Stimulated activated CD8-positive, alpha-beta memory T cell treated with anti-CD3 and anti-CD28 coated beads, Interleukin-7, amount 100 ng/mL, for 1 hour (primary cell): ENCODE measurements around the gene SEMA5A.

Source experiments
- DNase-seq, 2 donors: peaks; one replicate each; pipeline ENCODE4 v3.0.0-alpha.2; 2020; ENCODE audit warnings: low read depth in 2 of 2

SEMA5A gene

DNA sequence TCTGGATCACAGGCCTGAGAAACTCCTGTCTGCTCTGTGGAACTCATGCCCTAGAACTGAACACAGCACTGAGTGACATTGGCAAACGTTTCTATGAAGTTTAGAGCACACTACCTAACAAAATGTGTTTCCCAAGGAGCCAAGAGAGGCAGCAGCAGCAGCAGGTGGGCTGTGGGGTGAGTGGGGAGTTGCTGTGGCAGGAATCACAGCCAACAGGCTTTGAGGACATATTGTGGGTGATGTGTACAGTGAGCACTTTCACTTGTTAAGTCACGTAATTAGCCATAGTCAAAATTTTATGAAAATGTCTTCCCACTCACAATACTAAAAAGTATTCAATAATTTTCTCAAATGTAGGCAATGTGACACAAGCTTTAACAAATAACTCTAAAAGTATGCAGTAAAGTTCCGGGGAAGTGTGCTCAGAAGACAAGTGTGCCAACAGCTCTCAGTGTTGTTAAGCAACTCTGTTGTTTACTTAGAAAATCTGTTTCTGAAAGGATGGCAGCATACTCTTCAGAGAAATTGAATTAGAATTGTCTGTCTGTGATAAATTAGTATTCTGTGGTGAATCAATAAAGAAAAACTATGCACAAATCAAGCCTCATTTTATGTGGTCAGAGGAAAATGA, 482.1 kb downstream of the SEMA5A start:
- no peak for DNase-seq

DNA sequence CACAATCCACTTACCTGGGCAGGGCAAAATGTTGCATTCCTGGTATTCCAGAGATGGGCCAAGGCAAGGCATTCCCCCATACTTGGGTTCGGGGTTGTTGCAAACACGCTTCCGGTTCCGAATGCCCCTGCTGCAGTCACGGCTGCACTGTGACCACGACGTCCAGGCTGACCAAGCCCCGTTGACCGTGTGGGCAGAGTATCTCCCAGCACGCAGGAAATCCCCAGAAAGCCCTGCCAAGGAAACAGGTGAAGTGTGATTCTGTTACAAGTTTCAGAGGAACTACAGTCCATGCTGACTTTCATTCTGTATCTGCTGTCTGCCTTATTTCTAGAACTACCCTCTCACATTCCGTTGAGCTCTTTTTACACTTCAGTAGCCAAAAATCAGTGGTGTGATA, 483.0 kb downstream of the SEMA5A start:
- no peak for DNase-seq

DNA sequence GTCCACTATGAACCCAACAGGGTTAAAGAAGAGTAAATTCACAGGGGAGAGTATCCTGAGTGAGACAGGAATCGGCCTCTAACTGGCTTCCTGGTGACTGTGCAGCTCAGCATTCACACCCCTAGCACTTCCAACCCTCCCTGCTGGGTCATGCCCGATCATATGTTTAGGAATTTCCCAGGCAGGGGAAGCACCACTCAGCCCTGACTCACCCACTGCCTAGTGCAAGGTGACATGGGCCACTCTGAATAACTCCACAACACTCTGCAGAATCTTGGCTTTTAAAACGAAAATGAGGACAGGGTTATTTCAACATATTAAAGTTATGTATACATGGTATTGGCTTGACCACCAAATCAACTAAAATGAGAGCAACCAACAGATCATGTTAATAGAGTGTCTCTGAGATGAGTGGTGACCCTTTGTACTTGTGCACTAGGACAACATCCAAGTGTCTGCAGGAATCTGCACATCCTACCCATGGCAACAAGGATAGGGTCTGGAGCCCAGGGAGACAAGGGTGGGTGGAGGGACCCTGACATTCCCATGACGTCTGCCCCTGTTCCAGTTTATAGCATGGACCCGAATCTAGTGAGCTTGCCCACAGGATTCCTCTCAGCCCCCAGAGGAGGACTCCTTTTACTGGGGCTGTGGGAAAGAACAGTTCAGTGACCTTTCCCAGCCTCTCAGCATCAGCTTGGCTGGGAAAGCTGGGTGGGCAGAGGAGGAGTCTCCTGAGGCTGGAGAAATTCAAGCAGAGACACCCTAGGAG, 485.8 kb downstream of the SEMA5A start:
- no peak for DNase-seq

DNA sequence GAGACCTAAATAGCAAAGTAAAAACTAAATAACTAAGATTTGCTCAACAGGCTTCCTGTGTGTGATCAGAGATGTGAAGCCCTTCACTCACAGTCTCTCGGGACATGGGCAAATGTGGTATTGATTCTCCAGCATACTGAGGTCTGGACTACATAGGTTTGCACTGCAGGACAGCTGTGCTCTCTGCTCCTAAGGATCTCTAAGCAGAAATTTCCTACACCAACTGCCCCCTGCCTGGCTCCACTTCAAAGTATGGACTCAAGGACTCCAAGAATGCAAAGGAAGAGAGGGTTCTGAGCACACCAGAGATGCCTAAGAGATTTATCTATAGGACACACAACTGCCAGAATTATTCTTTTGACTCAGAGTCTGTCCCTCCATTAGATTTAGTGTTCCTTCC, 487.2 kb downstream of the SEMA5A start:
- no peak for DNase-seq

DNA sequence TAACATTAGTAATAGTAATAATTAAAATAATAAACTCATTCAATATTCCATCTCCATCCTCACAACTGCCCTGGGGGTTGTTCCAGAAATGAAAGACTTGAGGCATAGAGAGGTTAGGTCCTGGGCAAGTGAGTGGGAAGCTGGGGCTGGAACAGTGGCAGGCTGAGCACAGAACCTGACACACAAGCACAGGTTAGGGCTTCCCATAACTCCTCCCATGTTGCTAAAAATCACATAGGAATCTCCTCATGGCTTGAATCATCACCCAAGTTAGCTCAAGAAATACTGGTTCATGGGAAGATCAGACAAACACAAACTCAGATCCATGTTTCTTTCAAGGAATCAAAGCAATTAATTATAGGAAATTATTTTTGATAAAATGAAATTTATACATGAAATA, 487.7 kb downstream of the SEMA5A start:
- no peak for DNase-seq

DNA sequence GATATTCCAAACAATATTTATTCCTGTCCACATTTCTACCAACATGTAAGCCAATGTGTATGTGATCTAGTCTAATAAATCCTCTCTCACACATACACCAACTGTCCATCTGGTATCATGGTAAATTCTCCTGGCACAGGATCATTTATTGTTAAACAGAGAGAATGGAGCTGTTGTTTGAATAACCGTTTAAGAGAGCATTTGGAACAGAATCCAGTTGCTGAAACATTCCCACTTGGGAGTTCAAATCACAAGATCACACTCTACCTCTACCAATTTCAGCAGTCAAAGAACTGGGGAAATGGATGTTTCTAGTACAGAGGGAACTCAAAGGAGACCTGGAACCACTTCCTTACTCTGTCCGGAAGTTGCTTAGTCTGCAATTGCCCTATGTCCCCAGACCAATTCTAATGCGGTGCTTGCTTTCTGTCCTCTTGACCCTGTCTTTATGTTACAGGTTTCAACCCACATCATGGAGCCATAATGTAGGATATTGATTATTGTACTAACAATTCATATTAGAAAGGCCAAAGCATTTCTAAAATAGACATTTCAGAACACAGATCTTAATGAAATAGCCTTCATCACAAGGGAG, 488.4 kb downstream of the SEMA5A start:
- no peak for DNase-seq

DNA sequence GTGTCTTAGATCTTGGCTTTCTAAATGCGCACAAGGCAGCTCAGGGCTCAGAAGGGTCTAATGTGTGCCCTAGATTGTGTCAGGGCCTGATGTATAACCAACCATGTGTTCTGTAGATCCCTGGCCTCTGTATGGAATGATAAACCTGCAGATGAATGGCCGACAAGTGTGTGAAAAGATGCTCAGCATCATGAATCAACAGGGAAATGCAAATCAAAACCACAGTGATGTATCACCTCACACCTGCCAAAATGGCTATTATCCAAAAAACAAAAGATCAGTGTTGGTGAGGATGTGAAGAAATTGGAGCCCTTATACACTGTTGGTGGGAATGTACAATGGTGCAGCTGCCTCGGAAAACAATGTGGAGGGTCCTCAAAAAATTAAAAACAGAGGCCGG, 489.8 kb downstream of the SEMA5A start:
- no peak for DNase-seq

- no peak for DNase-seq
These were observed 490.9 kb downstream of the SEMA5A start for GRCh38 chr5:9054821-9055589.

DNA sequence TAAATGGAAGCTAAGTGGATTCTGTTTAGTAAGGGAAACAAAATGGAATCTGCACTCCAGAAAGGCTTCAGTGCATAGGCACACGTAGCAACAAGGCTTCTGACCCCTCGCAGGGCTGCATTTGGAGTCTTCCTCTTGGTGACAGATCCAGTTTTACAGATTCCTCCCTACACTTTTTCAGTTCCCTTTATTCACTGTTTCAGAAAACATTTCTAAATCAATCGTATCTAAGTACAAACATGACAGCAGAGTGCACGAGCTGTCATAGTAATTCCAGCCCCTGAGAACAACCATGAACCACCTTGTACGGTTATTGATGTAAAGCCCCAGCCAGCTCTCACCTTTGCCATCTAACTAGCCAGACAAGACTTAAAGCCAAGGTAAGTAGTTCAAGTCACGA, 491.6 kb downstream of the SEMA5A start:
- DNase-seq: no peak

- no peak for DNase-seq
These were observed 493.5 kb downstream of the SEMA5A start for GRCh38 chr5:9052421-9052820.

GRCh38 chr5:9051779-9052178, 494.1 kb downstream of the SEMA5A start:
- no peak for DNase-seq

DNA sequence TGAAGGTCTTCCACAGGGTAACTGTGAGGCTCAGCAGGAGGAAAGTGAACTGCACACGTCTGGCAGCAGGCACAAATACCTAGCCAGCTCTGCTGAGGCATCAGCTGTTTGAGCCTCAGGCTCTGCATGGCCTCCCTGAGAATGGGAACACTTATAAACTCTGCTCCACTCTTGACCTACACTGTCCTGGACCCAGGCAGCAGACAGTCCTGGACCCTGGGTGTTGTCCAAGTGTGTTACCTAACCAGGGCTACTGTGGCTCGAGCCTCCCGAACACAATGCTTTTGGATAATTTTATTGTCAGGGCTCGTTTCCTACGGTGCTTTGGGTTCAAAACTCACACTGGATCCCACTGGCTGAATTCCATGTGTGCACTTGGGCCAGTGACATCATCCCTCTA, 497.9 kb downstream of the SEMA5A start:
- no peak for DNase-seq

GRCh38 chr5:9046756-9047481, 499.0 kb downstream of the SEMA5A start:
- no peak for DNase-seq

GRCh38 chr5:9045946-9046345, 499.9 kb downstream of the SEMA5A start:
- no peak for DNase-seq

- DNase-seq: no peak
These were observed 503.6 kb downstream of the SEMA5A start for GRCh38 chr5:9042241-9042640.

DNA sequence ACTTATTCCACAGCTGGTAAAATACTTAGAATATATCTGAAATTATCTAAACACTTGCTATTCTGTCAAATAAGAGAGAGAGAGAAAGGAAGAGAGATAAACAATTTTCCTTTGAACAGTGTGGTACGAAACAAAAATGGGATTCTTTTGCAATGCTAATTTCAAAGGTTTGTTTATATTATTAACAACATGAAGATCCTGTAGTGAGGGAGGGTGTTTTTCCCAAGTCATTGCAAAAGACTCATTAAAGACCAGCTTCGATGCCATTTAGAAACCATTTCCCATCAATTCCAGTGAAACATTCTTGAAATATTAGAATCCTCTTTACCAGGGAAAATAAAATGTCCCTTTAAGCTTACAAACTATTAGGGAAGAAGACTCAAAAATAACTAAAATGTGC, 505.4 kb downstream of the SEMA5A start:
- DNase-seq: no peak

DNA sequence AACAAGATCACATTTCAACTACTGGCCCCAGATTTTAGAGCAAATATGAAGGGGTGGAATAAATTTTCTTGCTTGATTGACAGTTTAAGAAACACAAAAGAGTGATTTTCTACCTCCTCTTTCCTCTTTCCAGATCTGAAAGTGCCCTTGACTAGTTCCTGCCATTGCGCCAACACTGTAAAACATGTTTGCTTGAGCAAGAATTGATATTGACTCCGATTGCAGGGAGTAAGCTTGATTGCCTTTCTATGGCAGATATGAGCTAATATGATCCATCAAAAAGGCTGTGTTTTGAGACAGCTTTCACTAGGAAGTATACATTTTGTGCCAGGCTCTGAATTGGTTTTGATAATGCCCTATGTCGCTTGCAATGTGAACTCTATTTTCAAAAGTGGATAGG, 508.8 kb downstream of the SEMA5A start:
- DNase-seq: no peak

DNA sequence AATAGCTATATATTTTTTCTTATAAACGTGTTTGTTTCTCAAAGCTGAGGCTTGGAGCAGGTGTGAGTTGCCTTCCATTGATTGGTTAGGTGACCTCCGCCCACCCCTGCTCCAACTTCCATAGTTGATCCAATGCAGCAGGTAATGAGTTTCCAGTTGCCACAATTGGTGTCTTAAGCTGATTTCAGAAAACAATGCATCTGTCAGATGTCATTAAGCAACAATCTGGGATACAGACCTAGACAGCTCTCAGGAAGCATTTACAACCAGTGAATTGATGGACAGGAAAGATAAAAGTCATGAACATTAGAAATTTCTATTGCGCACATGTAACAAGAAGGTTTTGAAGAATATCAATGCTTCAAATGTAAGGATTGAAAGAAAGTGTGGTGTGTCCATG, 510.5 kb downstream of the SEMA5A start:
- DNase-seq: no peak

DNA sequence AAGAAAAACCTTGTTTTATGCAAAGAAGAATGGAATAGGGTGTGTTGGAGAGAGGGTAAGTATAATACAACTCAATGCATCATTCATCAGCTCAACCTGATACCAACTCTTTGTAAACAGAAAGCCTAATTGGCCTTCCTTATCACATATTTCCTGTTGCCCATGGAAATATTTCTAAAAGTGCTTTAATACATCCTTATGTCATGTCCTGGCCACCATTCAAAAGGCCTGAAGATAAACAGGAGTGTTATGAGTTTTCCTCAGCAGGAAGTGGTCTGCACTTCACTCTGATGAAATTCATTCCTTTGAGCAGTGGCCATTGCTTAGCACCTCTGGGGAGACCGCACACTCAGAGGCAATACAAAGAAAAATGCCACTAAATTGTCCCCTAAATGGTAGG, 511.2 kb downstream of the SEMA5A start:
- DNase-seq: no peak

GRCh38 chr5:9033524-9033923, 512.4 kb downstream of the SEMA5A start:
- no peak for DNase-seq

DNA sequence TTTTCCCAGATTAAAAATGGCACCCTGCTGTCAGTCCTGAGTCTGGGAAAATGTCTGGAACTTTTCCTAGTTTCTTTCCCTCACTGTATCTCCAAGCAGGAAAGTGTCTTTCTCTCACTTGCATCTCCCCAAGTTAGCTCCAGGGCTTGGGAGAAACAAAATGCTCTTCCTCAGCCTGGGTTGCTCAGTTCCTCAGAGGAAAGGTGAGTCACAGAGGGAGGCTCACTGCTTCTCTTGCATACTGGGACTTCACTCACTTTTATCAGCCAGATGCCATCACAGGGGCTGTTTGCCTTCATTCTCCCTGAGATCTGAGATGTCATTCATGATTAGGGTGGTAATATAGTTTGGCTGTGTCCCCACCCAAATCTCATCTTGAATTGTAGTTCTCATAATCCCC, 519.9 kb downstream of the SEMA5A start:
- DNase-seq: no peak

GRCh38 chr5:9020996-9021395, 524.9 kb downstream of the SEMA5A start:
- no peak for DNase-seq
